HG03280 (cell line): ENCODE results near the gene GAS6.

Experiments
- ATAC-seq: cut with Tn5 transposase; IDR thresholded peaks from one replicate; pipeline ENCODE4 v1.9.1; 2021; ENCODE audit warnings: mild to moderate bottlenecking, moderate library complexity; ENCODE audit not compliant: unreplicated experiment

GAS6 gene

DNA sequence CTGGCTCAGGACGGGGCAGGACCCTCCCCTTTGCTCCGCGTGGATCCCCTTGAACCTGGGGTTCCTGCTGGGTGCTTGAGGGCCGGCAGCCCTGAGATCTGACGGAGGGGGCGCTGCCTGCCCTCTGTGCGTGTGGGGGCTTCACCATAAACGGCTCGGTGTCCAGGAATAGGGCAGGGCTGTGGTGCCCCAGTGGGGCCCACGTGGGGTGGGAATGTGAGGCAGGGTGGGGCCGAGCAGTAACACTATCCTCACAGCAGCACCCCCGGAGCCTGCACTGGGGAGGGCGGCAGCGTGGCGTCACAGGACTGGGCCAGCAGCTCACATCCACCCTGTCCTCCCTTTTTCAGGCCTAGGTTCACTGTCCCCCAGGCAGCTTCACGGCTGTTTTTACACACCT, 38.0 kb downstream of the GAS6 start:
- ATAC-seq: no peak

DNA sequence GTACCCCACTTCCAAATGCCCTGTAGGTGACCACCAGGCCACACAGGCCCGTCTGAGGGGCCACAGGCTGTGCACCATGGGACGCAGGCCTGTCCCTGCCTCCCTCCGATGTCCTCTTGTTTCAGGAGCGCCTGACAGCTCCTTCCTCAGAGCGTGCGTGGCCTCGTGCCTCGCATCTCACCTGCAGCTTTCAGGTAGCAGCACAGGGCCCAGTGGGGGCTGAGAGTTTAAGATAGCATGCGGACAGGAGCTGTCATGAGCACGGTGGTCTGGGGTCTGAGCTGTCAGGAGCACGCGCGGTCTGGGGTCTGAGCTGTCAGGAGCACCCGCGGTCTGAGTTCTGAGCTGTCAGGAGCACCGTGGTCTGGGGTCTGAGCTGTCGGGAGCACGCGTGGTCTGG, 40.1 kb downstream of the GAS6 start:
- ATAC-seq: no peak

- ATAC-seq: no peak
Measured at GRCh38 chr13:113822956-113823744, 40.7 kb downstream of the GAS6 start.

- no peak for ATAC-seq
Measured at GRCh38 chr13:113822266-113822665, 41.6 kb downstream of the GAS6 start.

- no peak for ATAC-seq
Measured at GRCh38 chr13:113821847-113822246, 42.0 kb downstream of the GAS6 start.

GRCh38 chr13:113820813-113821651, 42.8 kb downstream of the GAS6 start:
- ATAC-seq: no peak

DNA sequence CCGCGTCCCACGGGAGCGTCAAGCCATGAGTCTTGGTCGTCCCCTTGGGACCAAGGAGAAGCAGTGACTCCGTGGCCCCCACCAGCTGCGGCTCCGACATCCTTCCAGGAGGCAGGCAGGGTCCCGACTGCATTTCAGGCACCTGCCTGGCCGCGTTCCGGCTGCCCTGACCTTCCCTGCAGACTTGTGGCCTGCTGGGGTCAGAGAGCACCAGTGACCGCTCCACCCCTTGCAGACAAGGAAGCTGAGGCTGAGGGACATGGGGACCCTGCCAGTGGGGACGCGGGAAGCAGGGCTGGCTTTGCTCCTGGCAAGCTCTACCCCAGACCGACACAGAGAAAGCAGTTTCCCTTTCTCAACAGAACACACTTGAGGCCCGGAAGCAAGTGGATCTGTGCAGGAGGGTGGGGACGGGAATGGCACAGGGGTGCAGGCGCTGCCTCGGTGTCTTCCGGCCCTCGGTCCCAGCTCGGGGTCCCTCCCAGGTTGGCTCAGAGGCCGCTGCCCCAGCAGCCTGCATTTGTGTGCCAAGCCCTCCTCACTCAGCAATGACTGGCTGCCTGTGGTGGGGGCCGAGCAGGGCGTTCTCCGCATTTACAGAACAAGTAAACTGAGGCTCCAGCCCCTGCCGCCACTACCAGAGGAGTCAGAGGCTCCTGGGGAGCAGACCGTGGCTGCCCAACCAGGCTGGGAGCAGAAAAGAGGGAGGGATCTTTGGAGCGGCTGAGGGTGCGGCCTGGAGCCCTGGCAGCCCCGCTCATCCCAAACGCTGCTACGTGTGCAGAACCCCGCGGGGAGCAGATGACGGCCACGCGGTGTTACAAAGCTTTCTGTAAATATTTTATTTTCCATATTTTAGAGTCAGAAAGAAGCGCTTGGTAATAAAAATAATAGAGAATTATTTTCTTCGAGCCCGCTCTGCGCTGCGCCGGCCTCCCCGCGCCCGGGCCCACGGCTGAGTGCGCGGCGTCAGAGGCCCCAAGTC, 43.9 kb downstream of the GAS6 start:
- ATAC-seq: no peak

GRCh38 chr13:113819341-113819730, 44.5 kb downstream of the GAS6 start:
- no peak for ATAC-seq

DNA sequence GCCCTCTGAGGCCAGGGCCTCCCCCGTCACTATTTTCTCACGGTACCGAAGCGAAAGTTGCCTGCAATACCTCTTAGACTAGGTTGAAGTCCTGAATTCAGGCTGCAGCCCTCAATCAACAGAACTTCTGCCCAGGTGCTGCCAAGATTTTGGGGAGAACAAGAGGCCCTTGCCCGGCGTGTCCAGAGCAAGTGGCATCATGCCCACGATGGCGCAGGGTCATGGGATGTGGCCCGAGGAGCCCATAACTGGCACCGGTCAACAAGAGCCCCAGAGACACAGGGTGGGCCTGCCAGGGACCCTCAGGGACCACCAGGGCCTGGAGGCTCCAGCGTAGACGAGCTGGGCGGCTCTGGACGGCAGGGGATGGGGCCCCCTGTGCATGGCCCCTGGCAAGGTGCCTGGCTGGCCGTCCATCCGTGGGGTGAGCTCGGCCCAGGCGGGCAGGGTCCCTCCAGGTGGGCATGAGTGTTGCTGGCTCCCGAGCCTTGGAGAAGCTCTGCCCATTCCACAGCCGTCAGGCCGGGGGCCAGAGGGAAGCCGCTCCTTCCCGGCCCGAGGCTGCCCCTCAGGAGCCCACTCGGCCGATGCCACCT, 45.1 kb downstream of the GAS6 start:
- ATAC-seq: no peak

GRCh38 chr13:113817860-113818691, 45.8 kb downstream of the GAS6 start:
- no peak for ATAC-seq

DNA sequence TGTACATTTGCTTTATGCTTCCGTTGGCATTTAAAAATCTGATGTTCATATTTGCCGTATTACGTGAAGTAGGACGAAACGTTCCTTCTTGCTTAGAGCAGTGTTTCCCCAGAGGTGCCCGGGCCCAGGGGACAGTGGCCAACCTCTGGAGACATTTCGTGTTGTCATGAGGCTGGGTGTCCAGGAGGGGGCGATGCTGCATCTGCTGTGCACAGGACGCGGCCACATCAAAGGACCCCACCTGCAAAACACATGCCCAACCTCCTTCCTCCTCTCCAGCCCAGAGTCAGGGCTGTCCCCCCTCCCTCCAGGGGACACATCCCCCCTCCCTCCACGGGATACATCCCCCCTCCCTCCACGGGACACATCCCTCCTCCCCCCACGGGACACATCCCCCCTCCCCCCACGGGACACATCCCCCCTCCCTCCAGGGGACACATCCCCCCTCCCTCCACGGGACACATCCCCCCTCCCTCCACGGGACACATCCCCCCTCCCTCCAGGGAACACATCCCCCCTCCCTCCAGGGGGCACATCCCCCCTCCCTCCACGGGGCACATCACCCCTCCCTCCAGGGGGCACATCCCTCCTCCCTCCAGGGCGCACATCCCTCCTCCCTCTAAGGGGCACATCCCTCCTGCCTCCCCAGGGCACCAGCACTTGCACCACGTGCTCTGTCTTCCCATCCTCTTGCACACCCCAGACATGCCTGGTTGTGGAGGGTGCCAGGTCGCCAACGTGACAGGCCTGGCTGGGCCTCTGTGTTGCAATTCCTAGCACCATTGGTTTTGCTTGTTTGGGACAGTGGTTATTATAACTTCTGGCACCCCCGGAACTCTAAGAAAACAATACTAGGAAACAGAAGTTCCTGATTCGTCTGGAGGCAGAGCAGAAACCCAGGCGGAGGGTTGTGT, 46.7 kb downstream of the GAS6 start:
- no peak for ATAC-seq

DNA sequence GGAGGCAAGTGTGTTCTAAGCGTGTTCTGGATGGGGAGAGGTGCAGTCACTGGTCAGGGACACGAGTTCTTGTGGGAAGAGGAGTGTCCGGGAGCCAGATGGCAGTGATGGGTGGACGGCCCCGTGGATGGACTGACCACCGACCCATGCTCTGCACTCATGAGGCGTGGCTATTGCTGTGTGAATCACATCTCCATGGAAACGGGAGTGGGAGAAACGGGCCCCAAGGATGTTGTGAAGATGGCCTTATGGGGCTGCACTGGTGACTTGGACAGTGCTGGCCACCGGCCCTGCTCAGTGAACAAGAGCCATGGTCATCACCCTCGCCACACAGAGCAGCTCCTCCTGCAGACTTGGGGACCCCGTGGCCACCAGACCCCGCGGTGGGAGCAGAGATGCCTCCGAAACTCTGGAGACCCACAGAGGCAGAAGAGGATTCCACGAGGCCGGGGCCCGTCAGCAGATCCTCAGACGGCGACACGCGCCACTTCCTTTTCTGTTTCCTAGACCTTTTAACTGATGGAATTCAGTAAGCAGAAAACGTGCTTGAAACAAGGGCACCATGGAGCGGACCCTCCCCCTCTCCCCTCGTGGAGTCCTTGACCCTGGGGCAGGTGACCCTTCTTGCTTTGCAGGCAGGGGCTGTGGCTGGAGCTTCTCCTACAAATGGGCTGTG, 47.5 kb downstream of the GAS6 start:
- no peak for ATAC-seq

GRCh38 chr13:113815151-113816058, 48.5 kb downstream of the GAS6 start:
- ATAC-seq: no peak

GRCh38 chr13:113814435-113814821, 49.4 kb downstream of the GAS6 start:
- no peak for ATAC-seq

DNA sequence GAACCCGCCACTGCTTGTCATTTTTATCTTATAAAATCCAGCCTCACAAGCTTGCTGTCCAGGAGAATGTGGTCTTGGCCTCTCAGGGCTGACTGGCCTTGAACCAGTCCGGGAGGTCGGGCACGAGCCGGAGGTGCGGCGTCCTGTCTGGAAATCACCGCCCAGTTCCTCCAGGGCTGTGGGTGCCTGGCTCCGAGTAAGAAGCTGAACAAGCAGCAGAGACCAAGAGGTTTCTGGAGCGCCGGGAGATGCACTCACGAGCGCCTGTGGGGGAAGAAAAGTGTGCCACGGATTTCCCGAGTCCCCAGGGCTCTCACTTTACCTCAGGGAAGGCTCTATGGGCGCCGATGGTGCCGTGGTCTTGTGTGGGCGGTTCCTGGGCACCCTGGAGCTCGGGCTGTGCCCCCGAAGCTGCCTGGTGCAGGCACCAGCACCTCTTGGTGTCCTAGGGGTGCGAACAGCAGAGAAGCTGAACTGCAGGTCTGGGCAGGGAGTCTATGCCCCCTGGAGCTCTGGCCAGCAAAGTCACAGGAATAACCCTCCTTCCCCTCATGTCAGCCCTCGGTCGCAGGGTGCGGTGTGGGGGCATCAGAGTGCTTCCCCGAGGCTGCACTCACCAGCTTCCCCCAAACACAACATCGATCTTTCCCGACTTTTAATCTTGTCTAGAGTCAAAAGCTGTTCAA, 50.0 kb downstream of the GAS6 start:
- no peak for ATAC-seq

DNA sequence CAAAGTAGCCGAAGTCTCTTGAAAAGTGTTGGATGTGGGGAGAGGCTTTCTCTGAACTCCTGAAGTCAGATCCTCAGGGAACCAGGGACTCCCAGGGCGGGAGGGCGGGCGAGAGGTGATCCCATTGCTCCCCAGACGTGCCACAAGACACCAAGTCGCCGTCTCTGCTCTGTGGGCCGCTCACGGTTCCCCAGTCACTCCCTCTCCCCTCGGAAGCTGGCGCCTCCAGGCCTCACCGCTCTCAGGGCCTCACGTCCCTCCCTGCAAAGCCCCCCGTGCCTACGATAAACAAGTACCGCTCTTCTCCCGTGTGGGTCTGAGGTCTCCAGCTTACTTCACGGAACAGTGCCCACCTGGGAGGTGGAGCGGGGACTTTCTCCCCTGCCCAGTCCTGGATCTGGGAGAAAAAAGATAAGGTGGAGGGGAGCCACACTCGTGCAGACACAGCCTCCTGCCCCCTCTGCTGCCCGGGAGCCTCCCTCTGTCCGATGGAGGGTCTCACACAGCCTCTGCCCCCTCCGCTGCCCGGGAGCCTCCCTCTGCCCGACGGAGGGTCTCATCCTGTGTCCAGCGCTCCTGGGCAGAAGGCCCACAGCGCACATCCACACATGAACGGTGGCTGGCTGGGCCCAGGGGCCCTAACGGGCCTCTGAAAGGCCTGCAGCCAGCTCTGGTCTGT, 50.7 kb downstream of the GAS6 start:
- ATAC-seq: no peak
